Epithelial cell of esophagus (primary cell): ENCODE data around the gene KNDC1.
"Not testable (repeated sequence)": the region's sequence is repeated elsewhere in the genome, so short reads cannot be mapped to it uniquely, and the experiment has no call there.

Experiments used
- DNase-seq: peaks from one replicate; pipeline ENCODE4 v3.0.0; 2010; ENCODE audit warnings: low read depth
- H3K4me3 ChIP-seq: 2 replicates; pipeline ENCODE4 v1.5.1; 2011; ENCODE audit warnings: mild to moderate bottlenecking, low read length, control low read depth
- TF ChIP-seq, protein P1 (sequence below): IDR thresholded peaks from 2 replicates; pipeline ENCODE4 v1.5.1; 2011; ENCODE audit warnings: low read depth, mild to moderate bottlenecking, low read length, control low read depth, inconsistent platforms; ENCODE audit not compliant: insufficient read depth; ENCODE audit errors: missing control alignments

The KNDC1 gene

DNA sequence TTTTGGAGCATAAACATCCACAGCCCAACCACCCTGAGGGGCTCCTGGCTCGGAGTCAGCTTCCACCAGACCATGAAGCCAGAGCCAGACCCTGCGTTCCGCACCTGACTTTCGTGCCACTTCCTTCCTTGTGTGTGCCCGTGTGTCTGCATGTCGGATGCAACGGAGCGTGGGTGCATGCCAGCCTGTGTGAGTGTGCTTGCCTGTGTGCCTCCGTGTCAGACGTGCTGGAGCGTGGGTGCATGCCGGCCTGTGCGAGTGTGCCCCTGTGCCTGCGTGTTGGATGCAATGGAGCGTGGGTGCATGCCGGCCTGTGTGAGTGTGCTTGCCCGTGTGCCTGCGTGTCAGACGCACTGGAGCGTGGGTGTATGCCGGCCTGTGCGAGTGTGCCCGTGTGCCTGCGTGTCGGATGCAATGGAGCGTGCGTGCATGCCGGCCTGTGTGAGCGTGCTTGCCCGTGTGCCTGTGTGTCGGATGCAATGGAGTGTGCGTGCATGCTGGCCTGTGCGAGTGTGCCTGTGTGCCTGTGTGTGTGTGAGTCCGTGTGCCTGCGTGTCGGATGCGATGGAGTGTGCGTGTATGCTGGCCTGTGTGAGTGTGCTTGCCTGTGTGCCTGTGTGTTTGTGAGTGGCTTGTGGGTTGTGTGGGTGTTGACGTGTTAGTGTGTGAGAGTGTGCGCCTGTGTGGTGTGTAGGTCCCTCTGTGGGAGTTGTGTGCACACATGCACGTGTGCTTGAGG lies 28.1 kb upstream of the KNDC1 start:
- no peak for DNase-seq
- H3K4me3 ChIP-seq, result no peak overlapping the region
- TF ChIP-seq, protein P1, sequence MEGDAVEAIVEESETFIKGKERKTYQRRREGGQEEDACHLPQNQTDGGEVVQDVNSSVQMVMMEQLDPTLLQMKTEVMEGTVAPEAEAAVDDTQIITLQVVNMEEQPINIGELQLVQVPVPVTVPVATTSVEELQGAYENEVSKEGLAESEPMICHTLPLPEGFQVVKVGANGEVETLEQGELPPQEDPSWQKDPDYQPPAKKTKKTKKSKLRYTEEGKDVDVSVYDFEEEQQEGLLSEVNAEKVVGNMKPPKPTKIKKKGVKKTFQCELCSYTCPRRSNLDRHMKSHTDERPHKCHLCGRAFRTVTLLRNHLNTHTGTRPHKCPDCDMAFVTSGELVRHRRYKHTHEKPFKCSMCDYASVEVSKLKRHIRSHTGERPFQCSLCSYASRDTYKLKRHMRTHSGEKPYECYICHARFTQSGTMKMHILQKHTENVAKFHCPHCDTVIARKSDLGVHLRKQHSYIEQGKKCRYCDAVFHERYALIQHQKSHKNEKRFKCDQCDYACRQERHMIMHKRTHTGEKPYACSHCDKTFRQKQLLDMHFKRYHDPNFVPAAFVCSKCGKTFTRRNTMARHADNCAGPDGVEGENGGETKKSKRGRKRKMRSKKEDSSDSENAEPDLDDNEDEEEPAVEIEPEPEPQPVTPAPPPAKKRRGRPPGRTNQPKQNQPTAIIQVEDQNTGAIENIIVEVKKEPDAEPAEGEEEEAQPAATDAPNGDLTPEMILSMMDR, result no peak

DNA sequence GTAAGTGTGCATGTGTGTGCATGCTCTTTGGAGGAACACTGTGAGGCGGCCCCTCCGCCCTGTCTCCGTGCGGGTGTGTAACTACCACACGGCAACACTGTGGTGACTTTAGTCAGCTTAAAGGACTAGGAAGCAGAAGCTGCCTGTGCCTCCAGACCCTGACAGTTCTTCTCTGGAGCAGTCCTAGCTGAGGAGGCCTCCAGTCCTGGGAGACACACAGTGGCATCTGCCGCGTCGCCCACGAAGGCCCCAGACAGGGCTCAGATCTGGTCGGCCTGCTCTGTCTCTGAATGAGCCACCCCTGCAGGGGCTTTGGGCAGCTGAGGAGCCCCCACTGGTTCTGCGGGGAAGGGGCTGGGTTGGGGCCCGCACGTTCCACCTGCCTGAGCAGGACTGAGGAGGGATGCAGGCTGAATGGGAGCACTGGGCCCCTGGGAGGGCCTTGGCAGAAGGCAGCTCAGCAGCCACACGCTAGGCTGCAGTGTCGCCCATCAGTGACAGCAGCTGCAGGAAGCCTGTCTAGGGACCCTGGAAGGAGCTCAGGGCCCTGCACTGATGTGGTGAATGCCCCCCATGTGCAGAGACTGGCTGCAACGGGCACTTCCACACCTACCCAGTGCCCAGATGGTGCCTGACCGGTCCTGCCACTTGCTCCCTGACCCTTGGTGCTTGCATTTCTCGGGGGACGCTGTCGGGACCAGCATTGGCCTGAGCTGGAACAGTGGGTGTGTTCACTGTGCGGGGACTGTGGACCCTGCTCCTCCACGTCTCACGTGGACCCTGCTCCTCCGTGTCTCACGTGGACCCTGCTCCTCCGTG lies 27.3 kb upstream of the KNDC1 start:
- TF ChIP-seq, protein P1, result no peak
- DNase-seq, result no peak
- H3K4me3 ChIP-seq, result no peak overlapping the region

DNA sequence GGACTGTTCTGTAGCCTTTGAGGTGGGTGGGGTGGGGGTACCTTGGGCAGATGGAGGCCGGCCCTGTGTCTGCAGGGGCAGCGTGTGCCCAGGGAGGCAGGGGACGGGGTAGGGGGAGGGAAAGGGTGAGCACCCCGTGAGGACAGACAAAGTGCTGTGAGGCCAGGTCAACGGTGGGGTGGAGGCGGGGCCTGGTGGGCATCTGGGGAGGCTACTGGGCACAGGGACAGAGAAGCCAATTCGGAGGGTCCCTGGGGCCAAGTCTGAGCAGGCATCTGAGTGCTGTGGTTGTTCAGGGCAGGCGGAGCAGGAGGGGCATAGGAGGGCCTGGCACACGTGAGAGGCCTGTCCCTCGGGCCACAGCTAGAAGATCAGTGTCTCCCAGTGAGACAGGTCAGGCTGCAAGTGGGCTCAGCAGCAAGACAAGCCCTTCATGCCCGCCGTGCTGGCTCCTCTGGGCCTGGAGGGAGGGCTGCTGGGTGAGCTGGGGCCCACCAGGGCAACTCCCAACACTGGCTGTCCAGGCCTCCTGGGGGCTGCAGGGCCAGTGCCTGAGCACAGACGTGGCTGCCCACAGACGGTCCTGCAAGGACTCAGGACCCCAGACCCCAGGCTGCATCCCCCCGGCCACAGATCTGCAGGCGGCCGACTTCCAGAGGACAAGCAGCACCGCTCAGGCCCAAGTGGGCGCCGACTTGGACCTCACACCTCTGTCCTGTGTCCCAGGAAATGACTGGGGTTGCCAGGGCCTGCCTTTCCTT lies 26.4 kb upstream of the KNDC1 start:
- no peak for DNase-seq
- TF ChIP-seq, protein P1, result no peak
- no peak overlapping the region for H3K4me3 ChIP-seq

DNA sequence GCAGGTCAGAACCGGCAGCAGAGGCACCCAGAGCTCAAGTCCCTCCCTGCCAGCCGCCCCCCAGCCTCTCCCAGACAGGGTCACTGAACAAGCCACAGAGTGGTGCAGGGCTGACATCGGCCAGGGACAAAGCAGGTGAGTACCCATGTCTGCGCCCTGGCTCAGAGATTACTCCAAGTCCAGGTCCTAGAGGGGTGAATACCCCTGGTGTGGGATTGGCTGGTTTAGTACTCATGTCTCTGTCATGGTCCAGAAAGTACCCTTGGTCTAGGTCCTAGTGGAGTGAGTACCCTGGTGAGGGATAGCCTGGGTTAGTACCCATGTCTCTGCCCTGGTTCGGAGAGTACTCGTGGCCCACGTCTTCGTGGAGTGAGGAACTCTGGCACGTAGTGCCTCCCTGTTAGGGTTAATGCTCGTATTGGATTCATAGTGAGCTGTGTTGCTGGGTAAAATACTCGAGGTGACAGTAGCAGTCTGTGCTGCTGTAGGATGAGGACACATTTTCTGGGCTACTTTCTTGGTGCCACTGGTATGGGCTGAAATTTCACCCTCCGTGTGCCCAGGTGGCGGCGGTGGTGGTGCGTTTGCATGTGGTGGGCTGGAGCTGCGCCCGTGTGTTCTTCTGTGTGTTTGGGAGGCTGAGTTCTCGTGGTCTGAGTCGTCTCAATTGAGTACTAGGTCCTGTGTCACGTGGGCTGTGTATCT lies 25.5 kb upstream of the KNDC1 start:
- TF ChIP-seq, protein P1, result no peak
- H3K4me3 ChIP-seq, result no peak overlapping the region
- DNase-seq, result no peak

DNA sequence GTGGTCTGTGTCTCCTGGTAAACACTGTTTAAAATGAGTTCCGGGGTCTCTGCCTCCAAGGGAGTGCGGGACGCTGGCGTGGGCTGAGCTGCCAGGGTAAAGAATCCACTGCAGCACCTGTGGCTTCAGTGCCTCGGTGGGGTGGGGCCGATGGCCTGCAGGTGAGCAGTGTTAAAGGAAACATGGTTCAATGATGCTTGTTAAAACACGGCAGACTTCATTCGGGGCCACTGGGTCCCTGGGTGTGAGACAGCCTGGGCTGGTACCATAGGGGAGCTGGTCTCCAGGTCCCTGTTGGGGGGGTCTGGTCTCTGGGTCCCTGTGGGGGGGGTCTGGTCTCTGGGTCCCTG lies 24.9 kb upstream of the KNDC1 start:
- TF ChIP-seq, protein P1, result no peak
- DNase-seq, result no peak
- no peak overlapping the region for H3K4me3 ChIP-seq

DNA sequence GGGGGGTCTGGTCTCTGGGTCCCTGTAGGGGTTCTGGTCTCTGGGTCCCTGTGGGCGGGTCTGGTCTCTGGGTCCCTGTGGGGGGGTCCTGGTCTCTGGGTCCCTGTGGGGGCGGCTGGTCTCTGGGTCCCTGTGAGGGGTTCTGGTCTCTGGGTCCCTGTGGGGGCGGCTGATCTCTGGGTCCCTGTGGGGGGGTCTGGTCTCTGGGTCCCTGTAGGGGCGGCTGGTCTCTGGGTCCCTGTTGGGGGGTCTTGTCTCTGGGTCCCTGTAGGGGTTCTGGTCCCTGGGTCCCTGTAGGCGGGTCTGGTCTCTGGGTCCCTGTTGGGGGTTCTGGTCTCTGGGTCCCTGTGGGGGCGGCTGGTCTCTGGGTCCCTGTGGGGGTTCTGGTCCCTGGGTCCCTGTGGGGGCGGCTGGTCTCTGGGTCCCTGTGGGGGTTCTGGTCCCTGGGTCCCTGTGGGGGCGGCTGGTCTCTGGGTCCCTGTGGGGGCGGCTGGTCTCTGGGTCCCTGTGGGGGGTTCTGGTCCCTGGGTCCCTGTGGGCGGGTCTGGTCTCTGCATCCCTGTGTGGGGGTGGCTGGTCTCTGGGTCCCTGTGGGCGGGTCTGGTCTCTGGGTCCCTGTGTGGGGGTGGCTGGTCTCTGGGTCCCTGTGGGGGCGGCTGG lies 22.4 kb upstream of the KNDC1 start:
- DNase-seq, H3K4me3 ChIP-seq: not testable (repeated sequence)
